MCF 10A (cell line): ENCODE data around the gene UPK2. TPM values are rescaled to one million over a fixed set of nuclear protein-coding genes. Genes with fewer than 3 reads are reported as not detected.
A peak's percentile ranks its signal among the peaks of the same experiment; 100 is the strongest.

Experiments used
- BruUV-seq: library from RNA; stranded (reverse); fragments of 400-500 nt; replicated peaks from 2 replicates; lab custom pipeline; 2021; lab: Mats Ljungman, UMichigan
- CTCF ChIA-PET: fragments of 300-600 bp; sonication (Branson Sonifier 250); formaldehyde crosslinking; extraction: SDS; loops from one replicate; lab custom pipeline; 2021; ENCODE audit warnings: antibody characterized with exemption, inconsistent platforms; lab: Yijun Ruan, JAX
- POLR2A ChIA-PET: fragments of 300-600, 350-650 bp; sonication (Branson Sonifier 250); formaldehyde crosslinking; extraction: SDS; loops from one replicate; lab custom pipeline; 2020; ENCODE audit warnings: antibody characterized with exemption, inconsistent platforms; lab: Yijun Ruan, JAX
- DNase-seq: peaks from one replicate; pipeline ENCODE4 v3.0.0-alpha.2; 2018; ENCODE audit not compliant: unreplicated experiment
- H3K27ac Mint-ChIP-seq: one replicate; pipeline ENCODE4 v1.8.0; 2022; ENCODE audit warnings: mild to moderate bottlenecking, low read depth, mixed read lengths; ENCODE audit not compliant: unreplicated experiment
- H3K27me3 Mint-ChIP-seq: one replicate; pipeline ENCODE4 v1.8.0; 2022; ENCODE audit warnings: mixed read lengths; ENCODE audit not compliant: insufficient read depth, unreplicated experiment
- H3K36me3 Mint-ChIP-seq: one replicate; pipeline ENCODE4 v1.8.0; 2022; ENCODE audit warnings: mild to moderate bottlenecking, moderate library complexity, mixed read lengths; ENCODE audit not compliant: insufficient read depth, unreplicated experiment
- H3K4me1 Mint-ChIP-seq: one replicate; pipeline ENCODE4 v1.8.0; 2022; ENCODE audit warnings: mixed read lengths; ENCODE audit not compliant: insufficient read depth, unreplicated experiment
- H3K4me3 Mint-ChIP-seq: one replicate; pipeline ENCODE4 v1.8.0; 2022; ENCODE audit warnings: mild to moderate bottlenecking, moderate library complexity, mixed read lengths; ENCODE audit not compliant: unreplicated experiment
- H3K9me3 Mint-ChIP-seq: one replicate; pipeline ENCODE4 v1.8.0; 2022; ENCODE audit warnings: mixed read lengths; ENCODE audit not compliant: unreplicated experiment
- CTCF ChIP-seq: fragments of 200-600 bp; IDR thresholded peaks from one replicate; pipeline ENCODE4 v1.8.0; 2022; ENCODE audit warnings: antibody characterized with exemption, mild to moderate bottlenecking; ENCODE audit not compliant: unreplicated experiment
- intact Hi-C: fragments of 100-400 bp; cut with micrococcal nuclease; formaldehyde crosslinking; loops from 2 replicates; pipeline ENCODE4 v1.14.1; 2022
- total RNA-seq: library from RNA; stranded (reverse); gene quantifications from 2 replicates; pipeline ENCODE4 v1.2.3, GENCODE V29; 2022

UPK2 gene
- total RNA-seq, 1 experiment from 2014 or later = not detected

GRCh38 chr11:118971646-118972045 lies 15.5 kb downstream of the UPK2 start, which contains the start of gene FOXR1:
Gene FOXR1 (plus strand): TSS chr11:118971761. CDS start chr11:118971932, 171 bp downstream.
- ChIA-PET POLR2A (no interaction called here), CTCF (interaction anchor here (0.5 kb wide), 1 partner anchor 27 kb away, joined by 3 read pairs; the partner anchor contains the start of gene CENATAC)
- DNase-seq = no peak
- no peak for TF ChIP-seq CTCF
- Mint-ChIP-seq H3K27me3 (peaks cover 12% of the 10 kb centered on the region), H3K4me1 (peaks cover 6% of the 10 kb centered on the region), H3K36me3 (no peaks in the 10 kb centered on the region), H3K4me3 (no peak within 1 kb of the TSS), H3K27ac (no peak within 1 kb of the TSS), H3K9me3 (no peaks in the 10 kb centered on the region)
- no TSS peak for BruUV-seq
- intact Hi-C loops = no loop called here

GRCh38 chr11:118973985-118974384 lies 17.9 kb downstream of the UPK2 start:
- TF ChIP-seq CTCF = no peak
- intact Hi-C loops = no loop called here
- Mint-ChIP-seq H3K27me3 (peaks cover 12% of the 10 kb centered on the region), H3K4me1 (peaks cover 6% of the 10 kb centered on the region), H3K36me3 (no peaks in the 10 kb centered on the region), H3K4me3 (no peak overlapping the region), H3K27ac (no peak overlapping the region), H3K9me3 (no peaks in the 10 kb centered on the region)
- no peak for DNase-seq
- ChIA-PET CTCF (interaction anchor here (0.7 kb wide), 1 partner anchor 184 kb away, joined by 3 read pairs; no protein-coding TSS in a partner anchor), POLR2A (interaction anchor here (0.8 kb wide), 1 partner anchor 43 kb away, joined by 3 read pairs; no protein-coding TSS in a partner anchor)
- BruUV-seq = no TSS peak

GRCh38 chr11:118975771-118976709 lies 19.9 kb downstream of the UPK2 start:
- no TSS peak for BruUV-seq
- TF ChIP-seq CTCF = no peak
- Mint-ChIP-seq H3K27me3 (peaks cover 12% of the 10 kb centered on the region), H3K27ac (no peak overlapping the region), H3K9me3 (no peaks in the 10 kb centered on the region), H3K36me3 (no peaks in the 10 kb centered on the region), H3K4me3 (no peak overlapping the region), H3K4me1 (no peaks in the 10 kb centered on the region)
- POLR2A ChIA-PET = no interaction called here
- CTCF ChIA-PET = interaction anchor here (0.6 kb wide), 1 partner anchor 196 kb away, joined by 3 read pairs; no protein-coding TSS in a partner anchor
- peak; percentile 28 for DNase-seq
- intact Hi-C loops = no loop called here

GRCh38 chr11:118979434-118979833 lies 23.3 kb downstream of the UPK2 start:
- intact Hi-C loops = no loop called here
- Mint-ChIP-seq H3K27me3 (peaks cover 11% of the 10 kb centered on the region), H3K4me1 (no peaks in the 10 kb centered on the region), H3K4me3 (no peak overlapping the region), H3K27ac (no peak overlapping the region), H3K36me3 (no peaks in the 10 kb centered on the region), H3K9me3 (no peaks in the 10 kb centered on the region)
- CTCF ChIA-PET = no interaction called here
- no peak for DNase-seq
- POLR2A ChIA-PET = no interaction called here
- no TSS peak for BruUV-seq
- TF ChIP-seq CTCF = no peak
